GM23338 (cell line): ENCODE measurements around the gene DYSF. TPM values are rescaled to one million over a fixed set of nuclear protein-coding genes. Genes with fewer than 3 reads are reported as not detected.

Experiments used
- ATAC-seq: fragments of 200-7000 bp; cut with Tn5 transposase; 3 replicates; pipeline ENCODE4 v1.9.1; 2020
- DNase-seq: peaks from one replicate; pipeline ENCODE4 v3.0.0-alpha.2; 2015; ENCODE audit warnings: low spot score
- H2AFZ ChIP-seq: fragments of 200-600 bp; sonication (generic); 2 replicates; pipeline ENCODE4 v1.8.0; 2016; ENCODE audit warnings: antibody characterized with exemption, mild to moderate bottlenecking, moderate library complexity
- H3F3A ChIP-seq: fragments of 200-600 bp; sonication (generic); replicated peaks from 2 replicates; pipeline ENCODE4 v1.8.0; 2017; ENCODE audit warnings: antibody characterized with exemption, mixed run types, low read depth
- H3K27ac ChIP-seq: fragments of 200-600 bp; sonication (generic); 2 replicates; pipeline ENCODE4 v1.6.1; 2016; ENCODE audit warnings: low read depth
- H3K27me3 ChIP-seq: fragments of 200-600 bp; sonication (generic); 2 replicates; pipeline ENCODE4 v1.8.0; 2016; ENCODE audit warnings: mild to moderate bottlenecking, mixed run types, moderate library complexity; ENCODE audit not compliant: insufficient read depth
- H3K36me3 ChIP-seq: fragments of 200-600 bp; sonication (generic); 2 replicates; pipeline ENCODE4 v1.8.0; 2016; ENCODE audit warnings: mild to moderate bottlenecking; ENCODE audit not compliant: insufficient read depth
- H3K4me1 ChIP-seq: fragments of 200-600 bp; sonication (generic); 2 replicates; pipeline ENCODE4 v1.8.0; 2016; ENCODE audit warnings: mild to moderate bottlenecking, moderate library complexity; ENCODE audit not compliant: insufficient read depth
- H3K4me2 ChIP-seq: fragments of 200-600 bp; sonication (generic); 2 replicates; pipeline ENCODE4 v1.7.1; 2017; ENCODE audit warnings: mixed run types
- H3K4me3 ChIP-seq: fragments of 200-600 bp; sonication (generic); 2 replicates; pipeline ENCODE4 v1.6.1; 2016; ENCODE audit warnings: mixed run types
- H3K79me2 ChIP-seq: fragments of 200-600 bp; sonication (generic); replicated peaks from 2 replicates; pipeline ENCODE4 v1.8.0; 2017; ENCODE audit warnings: mild to moderate bottlenecking; ENCODE audit not compliant: insufficient read depth
- H3K9me2 ChIP-seq: fragments of 200-600 bp; sonication (generic); 2 replicates; pipeline ENCODE4 v1.8.0; 2017; ENCODE audit not compliant: insufficient read depth
- H4K20me1 ChIP-seq: fragments of 200-600 bp; sonication (generic); replicated peaks from 2 replicates; pipeline ENCODE4 v1.8.0; 2017; ENCODE audit warnings: mild to moderate bottlenecking; ENCODE audit not compliant: insufficient read depth
- H3K27ac Mint-ChIP-seq: 2 replicates; pipeline ENCODE4 v1.8.0; 2020; ENCODE audit warnings: inconsistent platforms, mild to moderate bottlenecking, moderate library complexity, mixed read lengths
- H3K27me3 Mint-ChIP-seq: 3 replicates; pipeline ENCODE4 v1.8.0; 2022; ENCODE audit warnings: low read depth, mild to moderate bottlenecking, moderate library complexity, mixed read lengths, inconsistent platforms; ENCODE audit not compliant: insufficient read depth, poor library complexity
- H3K36me3 Mint-ChIP-seq: 3 replicates; pipeline ENCODE4 v1.8.0; 2021; ENCODE audit warnings: low read depth, mild to moderate bottlenecking, inconsistent platforms, moderate library complexity, mixed read lengths
- H3K4me1 Mint-ChIP-seq: 3 replicates; pipeline ENCODE4 v1.8.0; 2020; ENCODE audit warnings: mild to moderate bottlenecking, inconsistent platforms, mixed read lengths
- H3K4me3 Mint-ChIP-seq: 3 replicates; pipeline ENCODE4 v1.8.0; 2021; ENCODE audit warnings: moderate library complexity, mild to moderate bottlenecking, inconsistent platforms, mixed read lengths
- H3K9me3 Mint-ChIP-seq: 3 replicates; pipeline ENCODE4 v1.8.0; 2020; ENCODE audit warnings: moderate library complexity, mild to moderate bottlenecking, inconsistent platforms, mixed read lengths
- CREB1 ChIP-seq: fragments of 250-450 bp; sonication (Bioruptor Pico); IDR thresholded peaks from 2 replicates; pipeline ENCODE4 v1.5.0; 2020; ENCODE audit warnings: low read depth, mild to moderate bottlenecking, moderate library complexity
- EZH2 ChIP-seq: fragments of 200-600 bp; sonication (generic); IDR thresholded peaks from one replicate; pipeline ENCODE4 v1.8.0; 2017; ENCODE audit warnings: antibody characterized with exemption, mild to moderate bottlenecking, low read depth; ENCODE audit not compliant: unreplicated experiment
- EZH2phosphoT487 ChIP-seq: fragments of 200-600 bp; sonication (generic); IDR thresholded peaks from one replicate; pipeline ENCODE4 v1.8.1; 2018; ENCODE audit warnings: antibody characterized with exemption; ENCODE audit not compliant: unreplicated experiment
- JUNB ChIP-seq: IDR thresholded peaks from one replicate; pipeline ENCODE4 v1.6.1; 2016; ENCODE audit warnings: antibody characterized with exemption; ENCODE audit not compliant: unreplicated experiment
- NANOG ChIP-seq: IDR thresholded peaks from 2 replicates; pipeline ENCODE4 v1.6.1; 2016; ENCODE audit warnings: antibody characterized with exemption, borderline replicate concordance
- POLR2AphosphoS5 ChIP-seq: IDR thresholded peaks from 2 replicates; pipeline ENCODE4 v1.6.1; 2016; ENCODE audit warnings: antibody characterized with exemption, low read depth
- REST ChIP-seq: IDR thresholded peaks from one replicate; pipeline ENCODE4 v1.6.1; 2018; ENCODE audit warnings: antibody characterized with exemption; ENCODE audit not compliant: unreplicated experiment
- STAT1 ChIP-seq: IDR thresholded peaks from one replicate; pipeline ENCODE4 v1.6.1; 2016; ENCODE audit warnings: antibody characterized with exemption; ENCODE audit not compliant: unreplicated experiment
- ZNF331 ChIP-seq: fragments of 250-450 bp; sonication (Bioruptor Pico); IDR thresholded peaks from 2 replicates; pipeline ENCODE4 v1.5.0; 2020; ENCODE audit warnings: low read depth, mild to moderate bottlenecking, moderate library complexity
- polyA plus RNA-seq: library from polyadenylated mRNA; unstranded; fragments of >200 nt; fragmentation: Nextera tagmentation; extraction: Ambion mirVana; gene quantifications from 2 replicates; pipeline ENCODE4 v1.2.1, GENCODE V29; 2016
- total RNA-seq: library from RNA; depleted of rRNA; stranded (reverse); fragments of >200 nt; shearing (Covaris generic); gene quantifications from 2 replicates; pipeline ENCODE4 v1.2.3, GENCODE V29; 2014
- TF ChIP-seq, protein P1 (sequence below): fragments of 250-450 bp; sonication (Bioruptor Pico); IDR thresholded peaks from 2 replicates; pipeline ENCODE4 v1.5.0; 2020; ENCODE audit warnings: mild to moderate bottlenecking, moderate library complexity
- TF ChIP-seq, protein P2 (sequence below), 2 experiments: fragments of 200-600 bp in 1 of 2; sonication (generic) in 1 of 2; conservative IDR thresholded peaks; 2 replicates each; pipeline versions ENCODE4 v1.5.1 to v1.6.1; 2016 to 2017; ENCODE audit warnings: antibody characterized with exemption in 2 of 2, low read depth in 2 of 2, mild to moderate bottlenecking in 2 of 2, moderate library complexity in 1 of 2
- TF ChIP-seq, protein P3 (sequence below): IDR thresholded peaks from 2 replicates; pipeline ENCODE4 v1.6.1; 2016; ENCODE audit warnings: antibody characterized with exemption

The DYSF gene
- total and polyA plus RNA-seq, 2 experiments from 2014 or later = 7.3 to 21.3 TPM

DNA sequence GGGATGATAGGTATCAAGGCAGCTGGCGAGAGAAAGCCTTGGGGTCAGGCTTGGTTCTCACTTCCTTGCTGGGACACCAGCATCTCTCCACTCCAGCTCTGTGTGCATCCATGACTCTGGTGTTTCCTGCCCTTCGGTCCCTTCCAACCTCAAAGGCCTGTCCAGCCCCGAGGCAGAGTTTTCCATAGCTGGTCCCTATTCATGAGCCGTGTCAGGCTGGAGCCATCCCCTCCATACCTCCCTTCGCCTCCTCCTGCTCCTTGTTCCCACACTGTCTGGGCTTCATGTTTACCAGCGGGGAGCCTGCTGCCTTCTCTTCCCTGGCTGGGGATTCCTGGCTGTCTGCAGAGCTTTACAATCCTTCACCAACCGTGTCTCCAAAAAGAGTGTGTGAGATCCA lies 51.2 kb downstream of the DYSF start (continued):
- TF ChIP-seq CREB1 = no peak
- TF ChIP-seq ZNF331 = no peak
- TF ChIP-seq POLR2AphosphoS5 = no peak
- TF ChIP-seq STAT1 = no peak
- TF ChIP-seq, protein P1, sequence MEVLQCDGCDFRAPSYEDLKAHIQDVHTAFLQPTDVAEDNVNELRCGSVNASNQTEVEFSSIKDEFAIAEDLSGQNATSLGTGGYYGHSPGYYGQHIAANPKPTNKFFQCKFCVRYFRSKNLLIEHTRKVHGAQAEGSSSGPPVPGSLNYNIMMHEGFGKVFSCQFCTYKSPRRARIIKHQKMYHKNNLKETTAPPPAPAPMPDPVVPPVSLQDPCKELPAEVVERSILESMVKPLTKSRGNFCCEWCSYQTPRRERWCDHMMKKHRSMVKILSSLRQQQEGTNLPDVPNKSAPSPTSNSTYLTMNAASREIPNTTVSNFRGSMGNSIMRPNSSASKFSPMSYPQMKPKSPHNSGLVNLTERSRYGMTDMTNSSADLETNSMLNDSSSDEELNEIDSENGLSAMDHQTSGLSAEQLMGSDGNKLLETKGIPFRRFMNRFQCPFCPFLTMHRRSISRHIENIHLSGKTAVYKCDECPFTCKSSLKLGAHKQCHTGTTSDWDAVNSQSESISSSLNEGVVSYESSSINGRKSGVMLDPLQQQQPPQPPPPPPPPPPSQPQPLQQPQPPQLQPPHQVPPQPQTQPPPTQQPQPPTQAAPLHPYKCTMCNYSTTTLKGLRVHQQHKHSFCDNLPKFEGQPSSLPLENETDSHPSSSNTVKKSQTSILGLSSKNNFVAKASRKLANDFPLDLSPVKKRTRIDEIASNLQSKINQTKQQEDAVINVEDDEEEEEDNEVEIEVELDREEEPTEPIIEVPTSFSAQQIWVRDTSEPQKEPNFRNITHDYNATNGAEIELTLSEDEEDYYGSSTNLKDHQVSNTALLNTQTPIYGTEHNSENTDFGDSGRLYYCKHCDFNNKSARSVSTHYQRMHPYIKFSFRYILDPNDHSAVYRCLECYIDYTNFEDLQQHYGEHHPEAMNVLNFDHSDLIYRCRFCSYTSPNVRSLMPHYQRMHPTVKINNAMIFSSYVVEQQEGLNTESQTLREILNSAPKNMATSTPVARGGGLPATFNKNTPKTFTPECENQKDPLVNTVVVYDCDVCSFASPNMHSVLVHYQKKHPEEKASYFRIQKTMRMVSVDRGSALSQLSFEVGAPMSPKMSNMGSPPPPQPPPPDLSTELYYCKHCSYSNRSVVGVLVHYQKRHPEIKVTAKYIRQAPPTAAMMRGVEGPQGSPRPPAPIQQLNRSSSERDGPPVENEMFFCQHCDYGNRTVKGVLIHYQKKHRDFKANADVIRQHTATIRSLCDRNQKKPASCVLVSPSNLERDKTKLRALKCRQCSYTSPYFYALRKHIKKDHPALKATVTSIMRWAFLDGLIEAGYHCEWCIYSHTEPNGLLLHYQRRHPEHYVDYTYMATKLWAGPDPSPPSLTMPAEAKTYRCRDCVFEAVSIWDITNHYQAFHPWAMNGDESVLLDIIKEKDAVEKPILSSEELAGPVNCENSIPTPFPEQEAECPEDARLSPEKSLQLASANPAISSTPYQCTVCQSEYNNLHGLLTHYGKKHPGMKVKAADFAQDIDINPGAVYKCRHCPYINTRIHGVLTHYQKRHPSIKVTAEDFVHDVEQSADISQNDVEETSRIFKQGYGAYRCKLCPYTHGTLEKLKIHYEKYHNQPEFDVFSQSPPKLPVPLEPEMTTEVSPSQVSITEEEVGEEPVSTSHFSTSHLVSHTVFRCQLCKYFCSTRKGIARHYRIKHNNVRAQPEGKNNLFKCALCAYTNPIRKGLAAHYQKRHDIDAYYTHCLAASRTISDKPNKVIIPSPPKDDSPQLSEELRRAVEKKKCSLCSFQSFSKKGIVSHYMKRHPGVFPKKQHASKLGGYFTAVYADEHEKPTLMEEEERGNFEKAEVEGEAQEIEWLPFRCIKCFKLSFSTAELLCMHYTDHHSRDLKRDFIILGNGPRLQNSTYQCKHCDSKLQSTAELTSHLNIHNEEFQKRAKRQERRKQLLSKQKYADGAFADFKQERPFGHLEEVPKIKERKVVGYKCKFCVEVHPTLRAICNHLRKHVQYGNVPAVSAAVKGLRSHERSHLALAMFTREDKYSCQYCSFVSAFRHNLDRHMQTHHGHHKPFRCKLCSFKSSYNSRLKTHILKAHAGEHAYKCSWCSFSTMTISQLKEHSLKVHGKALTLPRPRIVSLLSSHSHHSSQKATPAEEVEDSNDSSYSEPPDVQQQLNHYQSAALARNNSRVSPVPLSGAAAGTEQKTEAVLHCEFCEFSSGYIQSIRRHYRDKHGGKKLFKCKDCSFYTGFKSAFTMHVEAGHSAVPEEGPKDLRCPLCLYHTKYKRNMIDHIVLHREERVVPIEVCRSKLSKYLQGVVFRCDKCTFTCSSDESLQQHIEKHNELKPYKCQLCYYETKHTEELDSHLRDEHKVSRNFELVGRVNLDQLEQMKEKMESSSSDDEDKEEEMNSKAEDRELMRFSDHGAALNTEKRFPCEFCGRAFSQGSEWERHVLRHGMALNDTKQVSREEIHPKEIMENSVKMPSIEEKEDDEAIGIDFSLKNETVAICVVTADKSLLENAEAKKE = no peak
- no peak for TF ChIP-seq NANOG

DNA sequence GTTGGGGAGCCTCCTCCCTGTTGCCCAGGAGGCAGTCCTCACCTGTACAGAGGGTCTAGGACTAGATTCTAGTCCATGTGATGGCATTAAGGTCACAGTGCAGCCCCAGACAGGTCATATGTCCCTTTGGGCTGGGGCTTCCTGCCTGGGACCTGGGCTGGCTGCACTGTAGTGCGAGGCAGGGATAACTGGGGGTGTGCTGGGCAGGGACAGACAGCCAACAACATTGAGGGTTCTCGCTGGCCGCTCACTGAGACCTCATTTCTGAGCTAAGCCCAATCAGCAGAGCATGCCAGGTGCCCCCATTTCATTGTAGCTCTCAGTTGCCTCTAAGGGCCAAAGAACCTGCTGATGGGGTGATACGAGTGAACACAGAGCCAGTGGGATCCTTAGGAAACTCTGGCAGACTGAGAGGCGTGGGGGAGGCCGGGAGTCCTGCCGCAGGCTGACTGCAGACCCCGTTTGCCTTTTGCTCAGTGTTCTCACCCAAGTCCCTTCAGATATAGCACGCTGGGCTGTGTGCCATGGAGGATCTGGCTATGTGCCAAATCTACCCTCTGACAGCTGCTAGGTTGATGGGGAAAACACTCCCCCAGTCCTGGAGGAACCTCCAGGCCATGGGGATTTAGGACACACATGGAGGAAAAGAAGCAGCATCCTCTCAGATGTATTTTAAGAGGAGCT lies 51.9 kb downstream of the DYSF start:
- Histone ChIP-seq H3K9me2 (no peaks in the 10 kb centered on the region), H4K20me1 (peaks cover 5% of the 10 kb centered on the region; the same call in 1 of the 2 replicates), H3K4me1 (peaks cover 7% of the 10 kb centered on the region), H3K27ac (no peak overlapping the region), H3F3A (no peaks in the 10 kb centered on the region), H3K79me2 (no peaks in the 10 kb centered on the region), H3K4me3 (no peak overlapping the region), H3K4me2 (no peak overlapping the region), H3K27me3 (no peaks in the 10 kb centered on the region), H2AFZ (no peak overlapping the region), H3K36me3 (no peaks in the 10 kb centered on the region)
- Mint-ChIP-seq H3K27ac (no peak overlapping the region), H3K4me1 (peaks cover 5% of the 10 kb centered on the region), H3K36me3 (no peaks in the 10 kb centered on the region; the same call in 2 of the 3 replicates), H3K4me3 (no peak overlapping the region), H3K9me3 (no peaks in the 10 kb centered on the region; the same call in 2 of the 3 replicates), H3K27me3 (peaks cover 19% of the 10 kb centered on the region)
- DNase-seq (no peak), ATAC-seq (no peak)
- no peak for TF ChIP-seq EZH2
- no peak for TF ChIP-seq STAT1
- TF ChIP-seq CREB1 = no peak
- no peak for TF ChIP-seq JUNB
- TF ChIP-seq, protein P2, sequence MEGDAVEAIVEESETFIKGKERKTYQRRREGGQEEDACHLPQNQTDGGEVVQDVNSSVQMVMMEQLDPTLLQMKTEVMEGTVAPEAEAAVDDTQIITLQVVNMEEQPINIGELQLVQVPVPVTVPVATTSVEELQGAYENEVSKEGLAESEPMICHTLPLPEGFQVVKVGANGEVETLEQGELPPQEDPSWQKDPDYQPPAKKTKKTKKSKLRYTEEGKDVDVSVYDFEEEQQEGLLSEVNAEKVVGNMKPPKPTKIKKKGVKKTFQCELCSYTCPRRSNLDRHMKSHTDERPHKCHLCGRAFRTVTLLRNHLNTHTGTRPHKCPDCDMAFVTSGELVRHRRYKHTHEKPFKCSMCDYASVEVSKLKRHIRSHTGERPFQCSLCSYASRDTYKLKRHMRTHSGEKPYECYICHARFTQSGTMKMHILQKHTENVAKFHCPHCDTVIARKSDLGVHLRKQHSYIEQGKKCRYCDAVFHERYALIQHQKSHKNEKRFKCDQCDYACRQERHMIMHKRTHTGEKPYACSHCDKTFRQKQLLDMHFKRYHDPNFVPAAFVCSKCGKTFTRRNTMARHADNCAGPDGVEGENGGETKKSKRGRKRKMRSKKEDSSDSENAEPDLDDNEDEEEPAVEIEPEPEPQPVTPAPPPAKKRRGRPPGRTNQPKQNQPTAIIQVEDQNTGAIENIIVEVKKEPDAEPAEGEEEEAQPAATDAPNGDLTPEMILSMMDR (conservative IDR thresholded peaks at IDR 0.05; ENCODE audit: low read depth in 2 of 2) = no peak
- TF ChIP-seq REST = no peak
- no peak for TF ChIP-seq EZH2phosphoT487
- TF ChIP-seq, protein P3, sequence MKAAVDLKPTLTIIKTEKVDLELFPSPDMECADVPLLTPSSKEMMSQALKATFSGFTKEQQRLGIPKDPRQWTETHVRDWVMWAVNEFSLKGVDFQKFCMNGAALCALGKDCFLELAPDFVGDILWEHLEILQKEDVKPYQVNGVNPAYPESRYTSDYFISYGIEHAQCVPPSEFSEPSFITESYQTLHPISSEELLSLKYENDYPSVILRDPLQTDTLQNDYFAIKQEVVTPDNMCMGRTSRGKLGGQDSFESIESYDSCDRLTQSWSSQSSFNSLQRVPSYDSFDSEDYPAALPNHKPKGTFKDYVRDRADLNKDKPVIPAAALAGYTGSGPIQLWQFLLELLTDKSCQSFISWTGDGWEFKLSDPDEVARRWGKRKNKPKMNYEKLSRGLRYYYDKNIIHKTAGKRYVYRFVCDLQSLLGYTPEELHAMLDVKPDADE = no peak
- no peak for TF ChIP-seq NANOG
- TF ChIP-seq POLR2AphosphoS5 = no peak
- no peak for TF ChIP-seq ZNF331
